HG03045 (cell line): ENCODE results near the gene PCNP.
"Not testable (repeated sequence)": the region's sequence is repeated elsewhere in the genome, so short reads cannot be mapped to it uniquely, and the experiment has no call there.

ENCODE experiments used
- ATAC-seq: cut with Tn5 transposase; IDR thresholded peaks from one replicate; pipeline ENCODE4 v1.9.1; 2021; ENCODE audit warnings: mild to moderate bottlenecking, moderate library complexity; ENCODE audit not compliant: unreplicated experiment

The PCNP gene

DNA sequence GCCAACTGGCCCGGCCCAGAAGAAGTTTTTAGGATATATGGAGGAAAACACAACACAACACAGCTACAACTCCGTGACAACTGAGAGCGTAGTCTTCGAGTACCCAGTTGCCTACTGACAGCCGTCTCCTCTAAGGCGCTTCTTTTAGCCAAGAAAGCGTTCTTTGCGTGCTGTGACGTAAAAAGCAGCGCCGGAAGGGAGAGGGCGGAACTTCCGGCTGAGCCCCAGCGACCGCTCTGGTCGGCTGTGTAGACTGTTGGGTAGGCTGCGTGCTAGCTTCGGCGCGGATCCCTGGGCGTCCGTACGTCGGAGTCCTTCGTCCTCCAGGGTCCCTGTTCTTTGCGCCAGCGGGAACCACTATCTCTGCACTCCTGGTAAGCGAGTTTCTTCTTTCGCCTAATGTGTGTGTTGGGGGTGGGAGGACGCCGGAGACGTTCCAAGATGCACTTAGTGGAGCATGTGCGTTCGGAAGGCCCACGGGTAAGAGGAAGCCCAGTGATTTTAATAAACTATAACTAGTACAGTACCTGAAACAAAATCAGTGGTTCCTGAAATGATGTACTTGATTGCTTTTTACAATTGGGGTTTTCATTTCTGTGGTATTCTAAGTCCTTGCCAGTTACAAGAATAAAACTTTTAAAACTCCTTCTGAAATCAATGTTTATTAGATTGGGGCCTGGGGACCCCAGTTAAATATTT lies 12.2 kb upstream of the PCNP start, which contains the start of gene TRMT10C:
Gene TRMT10C, plus strand, starts transcription at position 239 of the 699 bp plus-strand sequence. CDS start 2,914 bp downstream, outside the sequence.
- ATAC-seq = peak; percentile 99

DNA sequence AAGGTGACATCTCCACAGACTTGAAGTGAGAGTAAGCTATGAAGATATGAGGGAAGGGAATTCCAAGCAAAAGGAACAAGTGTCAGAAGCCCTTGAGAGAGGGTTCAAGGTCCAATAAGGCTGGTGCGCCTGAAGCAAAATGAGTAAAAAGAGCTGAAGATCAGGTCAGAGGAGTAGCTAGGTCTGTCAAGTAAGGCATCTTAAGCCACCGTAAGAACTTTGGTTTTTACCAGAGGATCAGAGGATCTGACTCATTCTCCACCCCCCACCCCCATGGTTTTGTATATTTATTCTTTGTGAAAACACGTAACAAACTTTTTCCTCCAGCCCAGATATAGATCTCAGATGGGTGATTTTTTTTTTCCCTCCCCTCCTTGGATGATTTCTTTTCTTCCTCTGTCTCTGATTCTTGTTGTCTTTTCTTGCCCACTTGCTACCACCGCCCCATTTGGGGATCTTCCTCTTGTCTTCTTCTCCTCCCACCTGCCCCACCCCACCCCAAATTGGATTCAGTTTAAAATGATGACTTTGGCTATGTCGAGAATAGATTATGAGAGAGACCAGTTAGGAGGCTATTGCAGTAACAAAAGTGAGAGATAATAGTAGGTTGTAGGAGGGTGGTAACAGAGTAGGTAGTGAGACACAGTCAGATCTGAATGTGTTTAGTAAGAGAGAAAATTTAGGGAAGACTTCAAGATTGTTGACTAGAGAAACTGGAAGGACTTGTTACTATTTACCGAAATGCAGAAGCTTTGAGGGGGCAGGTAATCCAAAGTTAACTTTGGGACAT lies 6.3 kb upstream of the PCNP start:
- no peak for ATAC-seq

DNA sequence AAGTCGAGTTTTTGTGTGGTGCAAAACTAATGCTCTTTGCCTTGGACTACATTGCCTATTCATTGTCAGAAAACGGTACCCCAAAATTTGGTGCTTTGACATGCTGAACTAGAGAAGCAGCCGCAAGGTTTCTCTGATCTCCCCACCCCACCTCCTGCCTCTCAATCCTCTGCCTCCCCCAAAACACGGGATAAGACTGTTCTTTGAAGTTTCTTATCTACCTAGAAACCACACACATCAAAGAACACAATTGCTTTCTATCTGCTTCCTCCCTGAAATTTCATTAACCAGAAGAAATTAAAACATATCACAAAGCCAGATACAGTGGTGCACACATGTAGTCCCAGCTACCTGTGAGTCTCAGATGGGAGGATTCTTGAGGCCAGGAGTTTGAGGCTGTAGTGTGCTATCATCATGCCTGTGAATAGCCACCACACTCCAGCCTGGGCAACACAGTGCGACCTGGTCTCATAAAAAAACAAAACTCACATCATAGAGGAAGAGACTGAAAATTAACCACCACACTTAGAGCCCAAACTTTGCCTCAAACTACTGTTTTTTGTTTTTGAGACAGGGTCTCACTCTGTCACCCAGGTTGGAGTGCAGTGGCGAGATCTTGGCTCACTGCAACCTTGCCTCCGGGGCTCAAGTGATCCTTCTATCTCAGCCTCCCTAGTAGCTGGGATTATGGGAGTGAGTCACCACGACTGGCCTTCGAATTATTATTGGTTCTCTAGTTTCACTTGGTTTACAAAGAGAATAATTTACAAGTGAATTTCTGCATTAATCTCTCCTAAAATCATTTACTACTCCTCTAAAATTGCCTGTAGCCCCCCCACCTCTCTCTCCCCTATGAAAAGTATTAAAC lies 2.7 kb upstream of the PCNP start:
- ATAC-seq = no peak

DNA sequence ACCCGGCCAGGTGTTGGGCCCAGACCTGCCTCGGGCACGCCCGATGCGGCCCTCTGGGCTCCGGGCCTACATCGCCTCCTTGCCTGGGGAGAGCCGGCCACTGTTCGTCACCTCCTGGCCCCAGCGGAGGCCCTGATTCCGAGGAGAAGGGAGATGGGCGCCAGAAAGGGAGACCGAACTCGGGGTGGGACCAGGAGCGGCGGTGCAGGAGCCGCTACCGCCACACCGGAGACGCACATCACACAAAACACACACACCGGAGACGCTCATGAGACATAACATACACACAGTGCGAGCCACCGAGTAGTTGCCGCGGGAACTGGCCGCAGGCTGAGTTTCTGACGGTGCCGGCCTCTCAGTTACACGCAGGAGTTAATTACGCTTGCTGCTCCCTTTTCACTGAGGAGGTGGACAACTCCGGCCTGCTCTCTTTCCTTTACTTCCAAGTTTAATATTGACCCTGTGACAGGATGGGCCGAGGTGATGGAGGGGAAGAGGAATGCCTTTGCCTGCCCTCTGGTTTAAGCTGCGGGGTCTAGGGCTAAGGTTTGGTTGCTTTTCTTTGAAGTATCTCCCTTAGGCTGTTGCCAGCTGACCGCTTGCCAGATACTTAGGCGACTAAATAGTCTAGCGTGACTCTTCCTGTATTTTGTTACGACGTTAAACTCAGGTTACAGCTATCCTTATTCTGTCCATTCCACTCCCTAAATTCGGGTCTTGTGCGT lies 570 bp downstream of the PCNP start:
- peak; percentile 47 for ATAC-seq

DNA sequence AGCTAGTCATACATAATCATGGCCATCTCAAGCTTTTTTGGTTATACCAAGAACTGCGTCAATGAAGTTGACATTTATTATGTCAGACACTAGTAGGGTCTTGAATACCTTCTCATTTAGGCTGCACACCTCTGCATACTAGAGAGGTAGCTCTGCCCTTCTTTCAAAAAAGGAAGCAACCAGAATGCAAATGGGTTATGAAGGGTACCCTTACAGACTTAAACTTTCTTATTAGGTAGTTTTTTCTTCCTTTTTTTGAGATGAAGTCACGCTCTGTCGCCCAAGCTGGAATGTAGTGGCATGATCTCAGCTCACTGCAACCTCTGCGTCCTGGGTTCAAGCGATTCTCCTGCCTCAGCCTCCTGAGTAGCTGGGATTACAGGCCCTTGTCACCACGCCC lies 3.3 kb downstream of the PCNP start:
- no peak for ATAC-seq

DNA sequence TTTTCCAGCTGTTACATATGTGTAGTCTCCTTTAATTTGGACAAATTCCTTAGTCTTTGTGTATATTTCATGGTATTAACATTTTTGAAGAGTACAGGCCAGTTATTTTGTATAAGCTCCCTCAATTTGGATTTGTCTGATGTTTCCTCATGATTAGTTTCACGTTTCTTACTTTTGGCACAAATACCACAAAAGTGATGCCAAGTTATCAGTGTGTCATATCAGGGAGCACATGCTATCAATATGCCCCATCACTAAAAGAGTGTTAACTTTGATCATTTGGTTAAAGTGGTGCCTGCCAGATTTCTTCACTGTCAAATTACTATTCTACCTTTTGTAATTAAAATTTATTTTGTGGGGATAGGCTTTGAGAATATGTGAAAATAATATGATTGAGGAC lies 14.6 kb downstream of the PCNP start:
- no peak for ATAC-seq

DNA sequence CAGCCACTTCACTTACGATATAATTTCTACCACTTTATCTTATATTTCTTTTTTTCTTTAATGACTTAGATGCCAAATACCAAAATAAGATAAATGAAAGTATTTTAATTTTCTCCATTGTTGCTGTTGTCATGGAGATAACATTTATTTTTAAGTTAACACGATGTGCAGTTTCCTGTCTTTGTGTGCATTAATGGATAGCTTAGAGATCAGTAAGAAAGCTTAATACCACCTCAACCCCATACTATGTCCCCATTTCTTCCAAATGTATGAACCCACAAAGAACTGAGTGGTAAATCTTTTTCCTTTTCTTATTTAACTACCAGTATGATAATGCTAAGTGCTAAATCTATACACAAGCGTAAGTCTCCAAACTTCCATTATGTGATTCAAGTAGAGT lies 17.1 kb downstream of the PCNP start:
- ATAC-seq = no peak

DNA sequence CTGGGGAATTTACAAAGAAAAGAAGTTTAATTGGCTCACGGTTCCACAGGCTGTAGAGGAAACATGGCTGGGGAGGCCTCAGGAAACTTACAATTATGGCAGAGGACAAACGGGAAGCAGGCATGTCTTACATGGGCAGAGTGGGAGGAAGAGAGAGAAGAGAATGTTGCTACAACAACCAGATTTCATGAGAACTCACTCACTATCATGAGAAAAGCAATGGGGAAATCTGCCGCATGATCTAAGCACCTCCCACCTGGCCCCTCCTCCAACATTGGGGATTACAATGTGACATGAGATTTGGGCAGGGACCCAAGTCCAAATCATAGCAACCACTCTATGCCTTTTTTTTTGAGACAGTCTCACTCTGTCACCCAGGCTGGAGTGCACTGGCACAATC lies 28.8 kb downstream of the PCNP start:
- no peak for ATAC-seq

DNA sequence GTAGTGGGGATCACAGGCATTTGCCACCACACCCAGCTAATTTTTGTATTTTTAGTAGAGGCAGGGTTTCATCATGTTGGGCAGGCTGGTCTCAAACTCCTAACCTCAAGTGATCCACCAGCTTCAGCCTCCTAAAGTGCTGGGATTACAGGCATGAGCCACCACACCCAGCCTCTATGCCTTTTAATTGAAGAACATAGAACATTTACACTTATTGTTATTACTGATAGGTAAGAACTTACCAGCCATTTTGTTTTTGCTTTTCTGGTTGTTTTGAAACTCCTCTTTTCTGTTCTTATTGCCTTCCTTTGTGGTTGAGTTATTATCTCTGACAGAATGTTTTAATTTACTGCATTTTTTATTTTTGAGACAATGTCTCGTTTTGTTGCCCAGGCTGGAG lies 29.2 kb downstream of the PCNP start:
- no peak for ATAC-seq

DNA sequence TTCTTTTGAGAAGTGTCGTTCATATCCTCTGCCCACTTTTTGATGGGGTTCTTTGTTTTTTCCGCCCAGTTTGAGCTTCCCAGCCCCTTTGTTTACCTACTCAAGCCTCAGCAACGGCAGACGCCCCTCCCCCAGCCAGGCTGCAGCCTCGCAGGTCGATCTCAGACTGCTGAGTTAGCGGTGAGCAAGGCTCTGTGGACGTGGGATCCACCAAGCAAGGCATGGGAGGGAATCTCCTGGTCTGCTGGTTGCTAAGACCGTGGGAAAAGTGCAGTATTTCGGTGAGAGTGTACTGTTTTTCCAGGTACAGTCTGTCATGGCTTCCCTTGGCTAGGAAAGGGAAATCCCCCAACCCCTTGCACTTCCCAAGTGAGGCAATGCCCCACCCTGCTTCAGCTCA lies 31.4 kb downstream of the PCNP start:
- ATAC-seq = not testable (repeated sequence)

DNA sequence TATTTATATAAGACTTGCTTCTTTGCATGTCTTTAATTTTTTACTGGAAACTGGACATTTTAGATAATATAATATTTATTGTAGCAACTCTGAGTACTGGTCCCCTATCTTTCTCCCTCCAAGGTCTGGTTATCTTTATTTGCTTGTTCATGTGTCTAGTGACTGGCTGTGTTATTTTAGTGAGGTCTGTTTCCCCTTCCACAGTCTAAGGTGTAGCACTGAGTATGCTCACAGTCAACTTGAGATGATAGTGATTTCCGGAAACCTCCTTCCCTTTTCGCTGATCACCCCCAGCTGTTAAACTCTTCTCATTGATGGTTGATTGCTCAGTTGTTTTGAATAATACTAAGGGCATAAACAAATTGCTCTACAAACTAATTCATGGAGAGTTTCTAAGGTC lies 37.0 kb downstream of the PCNP start:
- no peak for ATAC-seq

DNA sequence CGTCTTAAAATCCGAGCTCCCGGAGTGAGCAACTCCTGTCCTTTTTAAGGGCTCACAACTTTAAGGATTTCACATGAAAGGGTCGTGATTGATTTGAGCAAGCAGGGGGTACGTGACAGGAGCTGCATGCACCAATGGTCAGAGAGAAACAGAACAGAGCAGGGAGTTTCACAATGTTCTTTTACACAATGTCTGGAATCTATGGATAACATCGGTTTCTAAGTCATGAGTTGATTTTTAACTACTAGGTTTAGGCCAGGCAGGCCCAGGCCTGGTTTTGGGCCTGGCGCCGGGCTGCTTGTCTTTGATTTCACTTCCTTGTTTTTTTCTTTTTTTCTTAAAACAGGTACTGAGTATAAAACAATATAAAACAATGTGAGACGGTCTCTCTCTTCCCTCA lies 39.0 kb downstream of the PCNP start:
- not testable (repeated sequence) for ATAC-seq

DNA sequence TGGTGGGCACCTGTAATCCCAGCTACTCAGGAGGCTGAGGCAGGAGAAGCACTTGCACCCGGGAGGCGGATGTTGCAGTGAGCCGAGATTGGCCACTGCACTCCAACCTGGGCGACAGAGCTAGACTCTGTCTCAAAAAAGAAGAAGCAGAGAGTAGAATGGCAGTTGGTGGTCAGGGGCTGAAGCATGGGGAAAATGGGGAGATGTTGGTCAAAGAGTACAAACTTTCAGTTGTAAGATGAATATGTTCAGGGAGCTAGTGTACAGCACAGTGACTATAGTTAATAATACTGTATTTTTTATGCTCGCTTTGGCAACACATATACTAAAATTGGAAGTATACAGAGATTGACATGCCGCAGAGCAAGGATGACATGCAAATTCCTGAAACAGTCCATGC lies 41.5 kb downstream of the PCNP start:
- no peak for ATAC-seq

DNA sequence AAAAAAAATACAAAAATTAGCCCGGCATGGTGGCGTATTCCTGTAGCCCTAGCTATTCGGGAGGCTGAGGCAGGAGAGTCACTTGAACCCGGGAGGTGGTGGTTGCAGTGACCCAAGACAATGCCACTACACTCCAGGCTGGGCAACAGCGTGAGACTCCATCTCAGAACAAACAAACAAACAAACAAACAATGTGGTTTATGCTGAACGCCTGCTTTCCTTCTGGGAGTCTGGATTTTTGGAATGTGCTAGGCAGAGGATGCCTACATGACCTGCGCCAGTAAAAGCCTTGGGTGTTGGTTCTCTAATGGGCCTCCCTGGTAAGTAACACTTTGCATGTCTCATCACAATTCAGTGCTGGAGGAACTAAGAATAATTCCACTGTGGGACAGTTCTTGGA lies 43.5 kb downstream of the PCNP start:
- no peak for ATAC-seq

DNA sequence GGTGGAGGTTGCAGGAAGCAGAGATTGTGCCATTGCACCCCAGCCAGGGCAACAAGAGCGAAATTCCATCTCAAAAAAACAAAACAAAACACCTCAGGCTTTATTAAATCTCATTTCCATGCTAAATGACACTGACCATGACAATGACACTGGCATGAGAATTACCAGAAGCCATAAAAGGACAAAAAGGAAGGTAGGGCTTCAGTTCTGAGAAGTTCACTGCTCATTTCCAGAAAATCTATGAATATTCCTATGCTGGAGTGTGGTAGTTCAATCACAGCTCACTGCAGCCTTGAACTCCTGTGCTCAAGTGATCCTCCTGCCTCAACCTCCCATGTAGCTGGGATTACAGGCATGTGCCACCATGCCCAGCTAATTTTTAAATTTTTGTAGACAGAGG lies 44.7 kb downstream of the PCNP start:
- ATAC-seq = no peak

DNA sequence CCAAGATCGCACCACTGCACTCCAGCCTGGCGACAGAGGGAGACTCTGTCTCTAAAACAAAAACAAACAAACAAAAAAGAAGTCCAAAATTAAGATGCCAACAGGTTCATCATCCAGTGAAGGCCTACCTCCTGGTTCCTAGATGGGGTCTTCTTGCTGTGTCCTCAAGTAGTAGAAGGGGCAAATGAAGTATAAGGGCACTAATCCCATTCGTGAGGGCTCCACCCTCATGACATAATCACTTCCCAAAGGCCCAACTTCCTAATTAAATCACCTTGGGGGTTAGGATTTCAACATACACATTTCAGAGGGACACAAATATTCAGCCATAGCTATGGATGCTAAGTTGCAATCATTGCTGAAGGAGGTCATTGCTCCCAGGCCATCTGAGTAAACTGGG lies 45.8 kb downstream of the PCNP start:
- ATAC-seq = no peak

DNA sequence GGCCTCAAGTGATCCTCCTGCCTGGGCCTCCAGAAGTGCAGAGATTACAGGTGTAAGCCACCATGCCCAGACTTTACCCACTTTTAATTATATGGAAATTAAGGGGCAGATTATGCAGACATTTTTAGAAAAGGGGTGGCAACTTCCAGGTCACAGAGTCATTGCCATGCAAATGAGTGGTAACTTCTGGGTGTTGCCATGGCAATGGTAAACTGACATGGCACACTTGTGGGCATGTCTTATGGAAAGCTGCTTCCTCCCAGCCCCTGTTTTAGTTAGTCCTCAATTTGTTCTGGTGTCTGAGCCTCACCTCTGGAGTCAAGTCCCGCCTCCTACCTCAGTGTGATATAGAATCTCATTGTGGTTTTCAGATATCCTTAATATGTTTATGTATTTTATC lies 49.7 kb downstream of the PCNP start:
- no peak for ATAC-seq

DNA sequence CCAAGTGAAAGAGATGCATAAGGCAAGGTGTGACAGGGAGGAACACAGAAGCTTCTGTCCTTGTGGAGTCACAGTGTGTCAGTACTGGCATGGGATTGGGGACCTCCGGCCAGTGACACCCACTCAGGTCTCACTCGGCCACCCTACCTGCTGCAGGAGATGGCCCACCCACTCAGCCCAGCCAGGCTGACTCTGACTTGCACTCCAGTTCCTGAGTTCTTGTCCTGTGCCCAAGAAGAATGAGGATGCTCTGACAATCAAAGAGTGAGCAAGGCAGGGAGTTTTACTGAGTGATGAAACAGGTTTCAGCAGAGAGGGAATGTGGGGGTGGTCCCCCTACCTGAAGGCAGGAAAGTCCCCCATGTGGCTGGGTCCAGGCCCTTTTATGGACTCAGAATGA lies 50.9 kb downstream of the PCNP start:
- no peak for ATAC-seq

DNA sequence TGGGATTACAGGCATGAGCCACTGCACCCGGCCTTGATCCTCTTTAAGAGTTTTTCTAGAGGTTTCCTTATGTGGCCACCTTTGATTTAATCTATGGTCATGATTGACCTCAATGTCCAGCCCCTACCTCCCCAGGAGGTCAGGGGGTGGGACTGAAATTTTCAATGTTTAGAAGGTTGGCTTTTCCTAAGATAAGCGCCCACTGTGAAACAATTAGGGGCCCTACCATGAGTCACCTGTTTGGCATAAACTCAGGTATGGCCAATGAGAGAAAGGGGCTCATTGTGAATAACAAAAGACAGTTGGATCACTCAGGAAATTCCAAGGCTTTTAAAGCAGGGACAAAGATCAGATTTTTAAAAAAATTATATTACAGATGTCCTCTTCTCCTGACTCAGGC lies 51.9 kb downstream of the PCNP start:
- no peak for ATAC-seq

DNA sequence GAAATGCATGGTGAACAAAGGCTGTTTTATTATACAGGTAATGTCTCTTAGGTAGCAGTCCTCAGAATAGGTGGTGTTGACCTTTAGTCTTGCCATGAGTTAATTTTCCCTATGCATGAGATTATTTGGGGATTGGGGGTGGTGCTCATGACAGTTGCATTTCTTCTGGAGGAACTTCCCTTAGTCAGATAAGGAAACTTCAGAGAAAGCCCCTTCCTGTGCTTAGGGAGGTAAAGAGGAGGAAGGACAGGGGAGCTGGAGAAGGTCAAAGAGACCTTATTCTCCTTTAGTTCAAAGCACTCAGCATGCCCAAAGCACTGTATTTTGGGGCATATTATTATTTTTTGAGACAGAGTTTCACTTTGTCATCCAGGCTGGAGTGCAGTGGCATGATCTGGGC lies 55.2 kb downstream of the PCNP start:
- no peak for ATAC-seq
